Endothelial cell of umbilical vein (primary cell): ENCODE results near the gene CELA2B. TPM values are rescaled to one million over a fixed set of nuclear protein-coding genes. Genes with fewer than 3 reads are reported as not detected.
"Not testable (repeated sequence)": the region's sequence is repeated elsewhere in the genome, so short reads cannot be mapped to it uniquely, and the experiment has no call there.

Experiments used
- BruUV-seq: library from RNA; stranded (reverse); fragments of 400-500 nt; replicated peaks from 2 replicates; lab custom pipeline; 2021; lab: Mats Ljungman, UMichigan
- CTCF ChIA-PET: fragments of 300-600, 350-600 bp; sonication (Branson Sonifier 250); formaldehyde crosslinking; loops from one replicate; lab custom pipeline; 2021; ENCODE audit warnings: antibody characterized with exemption, inconsistent platforms; lab: Charles Lee
- POLR2A ChIA-PET: fragments of 300-600, 350-600 bp; sonication (Branson Sonifier 250); formaldehyde crosslinking; loops from one replicate; lab custom pipeline; 2021; ENCODE audit warnings: antibody characterized with exemption, inconsistent platforms; lab: Charles Lee
- DNase-seq: peaks from one replicate; pipeline ENCODE4 v3.0.0-alpha.2; 2011; ENCODE audit warnings: low read depth, low spot score
- FAIRE-seq: peaks from 2 replicates; lab custom pipeline; 2011; peaks lifted over from hg19 to GRCh38; lab: Jason Lieb, UNC
- H2AFZ ChIP-seq: 2 replicates; pipeline ENCODE4 v1.6.0; 2012; ENCODE audit warnings: low read depth, low read length, control low read depth, inconsistent platforms
- H3K27ac ChIP-seq: 2 replicates; pipeline ENCODE4 v1.5.1; 2011; ENCODE audit warnings: low read depth, mild to moderate bottlenecking, control low read depth, low read length, moderate library complexity; ENCODE audit not compliant: insufficient read depth
- H3K27me3 ChIP-seq, 2 experiments: 2 replicates each; pipeline versions ENCODE4 v1.6.0 to v1.6.1; 2011; ENCODE audit warnings: low read length in 2 of 2, mixed read lengths in 1 of 2; ENCODE audit not compliant: control insufficient read depth in 2 of 2, insufficient read depth in 2 of 2
- H3K36me3 ChIP-seq, 2 experiments: 2 replicates in 1 of 2; 3 replicates in 1 of 2; pipeline ENCODE4 v1.5.1; 2011; ENCODE audit warnings: low read length in 2 of 2, mild to moderate bottlenecking in 1 of 2, moderate library complexity in 1 of 2; ENCODE audit not compliant: control insufficient read depth in 2 of 2, insufficient read depth in 2 of 2; ENCODE audit errors: extremely low read depth in 1 of 2
- H3K4me1 ChIP-seq: 3 replicates; pipeline ENCODE4 v1.5.1; 2011; ENCODE audit warnings: mild to moderate bottlenecking, low read length; ENCODE audit not compliant: control insufficient read depth, insufficient read depth; ENCODE audit errors: extremely low read depth
- H3K4me2 ChIP-seq: 2 replicates; pipeline ENCODE4 v1.6.1; 2011; ENCODE audit warnings: low read length, control low read depth, mixed read lengths; ENCODE audit not compliant: insufficient read depth
- H3K4me3 ChIP-seq, 3 experiments: fragments of 200-600 bp in 1 of 3; sonication (generic), shearing (Covaris generic) in 1 of 3; replicated peaks in 1 of 3; 2 replicates each; pipeline ENCODE4 v1.5.1; 2011 to 2016; ENCODE audit warnings: control low read depth in 3 of 3, low read length in 3 of 3, mild to moderate bottlenecking in 2 of 3, inconsistent platforms in 1 of 3, low read depth in 1 of 3, moderate library complexity in 1 of 3; ENCODE audit not compliant: insufficient read depth in 1 of 3
- H3K79me2 ChIP-seq: 2 replicates; pipeline ENCODE4 v1.6.0; 2012; ENCODE audit warnings: low read length, inconsistent platforms; ENCODE audit not compliant: control insufficient read depth, insufficient read depth
- H3K9ac ChIP-seq: replicated peaks from 2 replicates; pipeline ENCODE3; 2011; ENCODE audit warnings: low read length, control low read depth; ENCODE audit not compliant: insufficient read depth; ENCODE audit errors: extremely low read depth
- H3K9me1 ChIP-seq: replicated peaks from 3 replicates; pipeline ENCODE4 v1.6.0; 2011; ENCODE audit warnings: mild to moderate bottlenecking, low read length; ENCODE audit not compliant: control insufficient read depth, insufficient read depth; ENCODE audit errors: extremely low read depth
- H3K9me3 ChIP-seq: replicated peaks from 2 replicates; pipeline ENCODE4 v1.5.1; 2012; ENCODE audit warnings: low read length, inconsistent platforms; ENCODE audit not compliant: control insufficient read depth, insufficient read depth
- H4K20me1 ChIP-seq: replicated peaks from 2 replicates; pipeline ENCODE3; 2011; ENCODE audit warnings: mild to moderate bottlenecking, low read length; ENCODE audit not compliant: control insufficient read depth, insufficient read depth; ENCODE audit errors: extremely low read depth
- FOS ChIP-seq: IDR thresholded peaks from 2 replicates; pipeline ENCODE4 v1.6.1; 2011; ENCODE audit warnings: mild to moderate bottlenecking, low read length, moderate library complexity, borderline replicate concordance; ENCODE audit not compliant: insufficient read depth
- JUN ChIP-seq: IDR thresholded peaks from 2 replicates; pipeline ENCODE4 v1.6.1; 2011; ENCODE audit warnings: borderline replicate concordance, low read depth; ENCODE audit not compliant: insufficient read length, insufficient read depth
- MYC ChIP-seq: IDR thresholded peaks from one replicate; pipeline ENCODE4 v1.6.1; 2011; ENCODE audit warnings: mild to moderate bottlenecking, low read depth, low read length
- POLR2AphosphoS5 ChIP-seq: IDR thresholded peaks from 2 replicates; pipeline ENCODE4 v1.6.1; 2012; ENCODE audit warnings: low read depth, mild to moderate bottlenecking, control low read depth, low read length, moderate library complexity; ENCODE audit not compliant: insufficient read depth
- dilution Hi-C: fragments of 300-500 bp; cut with MboI; formaldehyde crosslinking; loops from one replicate; pipeline ENCODE4 v1.15.0; 2019; ENCODE audit warnings: low sequenced_read_pairs; ENCODE audit not compliant: extremely low pct_ligation_motif_present
- intact Hi-C: fragments of 100-400 bp; cut with micrococcal nuclease; formaldehyde crosslinking; loops from one replicate; pipeline ENCODE4 v1.10.0; 2022
- polyA plus RNA-seq, 4 experiments: library from polyadenylated mRNA; depleted of rRNA in 3 of 4; stranded (reverse) in 3 of 4; unstranded in 1 of 4; fragments of >200 nt; gene quantifications; 2 replicates each; pipeline versions ENCODE4 v1.2.1 to v1.2.3, GENCODE V29; 2011 to 2012; ENCODE audit warnings: missing spikeins in 1 of 4
- total RNA-seq: library from RNA; stranded (reverse); gene quantifications from 2 replicates; pipeline ENCODE4 v1.2.3, GENCODE V29; 2021
- TF ChIP-seq, protein P1 (sequence below): IDR thresholded peaks from 2 replicates; pipeline ENCODE4 v1.6.1; 2011; ENCODE audit not compliant: insufficient read depth, insufficient read length
- TF ChIP-seq, protein P2 (sequence below), 2 donors: IDR thresholded peaks; 1 replicate in 1 of 2; 2 replicates in 1 of 2; pipeline ENCODE4 v1.5.1; 2011; ENCODE audit warnings: low read length in 2 of 2, mild to moderate bottlenecking in 2 of 2, moderate library complexity in 2 of 2, control low read depth in 1 of 2, inconsistent platforms in 1 of 2, low read depth in 1 of 2; ENCODE audit not compliant: insufficient read depth in 1 of 2; ENCODE audit errors: extremely low read depth in 1 of 2

The CELA2B gene
- total and polyA plus RNA-seq, 2 donors (not counting 3 experiments of a cell fraction or from before 2014, with no cell fraction given) = not detected

GRCh38 chr1:15483971-15484370, 8.1 kb downstream of the CELA2B start:
- intact Hi-C loops = no loop called here
- Histone ChIP-seq H3K27ac (no peak overlapping the region), H2AFZ (no peak overlapping the region), H3K9ac (no peak overlapping the region), H3K36me3 (no peaks in the 10 kb centered on the region), H3K4me2 (no peak overlapping the region), H3K79me2 (no peaks in the 10 kb centered on the region), H3K9me3 (no peaks in the 10 kb centered on the region), H3K9me1 (no peaks in the 10 kb centered on the region), H3K27me3 (no peaks in the 10 kb centered on the region), H4K20me1 (no peaks in the 10 kb centered on the region), H3K4me1 (no peaks in the 10 kb centered on the region), H3K4me3 (no peak overlapping the region)
- TF ChIP-seq, protein P1, sequence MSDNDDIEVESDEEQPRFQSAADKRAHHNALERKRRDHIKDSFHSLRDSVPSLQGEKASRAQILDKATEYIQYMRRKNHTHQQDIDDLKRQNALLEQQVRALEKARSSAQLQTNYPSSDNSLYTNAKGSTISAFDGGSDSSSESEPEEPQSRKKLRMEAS = no peak
- TF ChIP-seq POLR2AphosphoS5 (no peak), JUN (no peak), FOS (no peak), MYC (no peak)
- TF ChIP-seq, protein P2, sequence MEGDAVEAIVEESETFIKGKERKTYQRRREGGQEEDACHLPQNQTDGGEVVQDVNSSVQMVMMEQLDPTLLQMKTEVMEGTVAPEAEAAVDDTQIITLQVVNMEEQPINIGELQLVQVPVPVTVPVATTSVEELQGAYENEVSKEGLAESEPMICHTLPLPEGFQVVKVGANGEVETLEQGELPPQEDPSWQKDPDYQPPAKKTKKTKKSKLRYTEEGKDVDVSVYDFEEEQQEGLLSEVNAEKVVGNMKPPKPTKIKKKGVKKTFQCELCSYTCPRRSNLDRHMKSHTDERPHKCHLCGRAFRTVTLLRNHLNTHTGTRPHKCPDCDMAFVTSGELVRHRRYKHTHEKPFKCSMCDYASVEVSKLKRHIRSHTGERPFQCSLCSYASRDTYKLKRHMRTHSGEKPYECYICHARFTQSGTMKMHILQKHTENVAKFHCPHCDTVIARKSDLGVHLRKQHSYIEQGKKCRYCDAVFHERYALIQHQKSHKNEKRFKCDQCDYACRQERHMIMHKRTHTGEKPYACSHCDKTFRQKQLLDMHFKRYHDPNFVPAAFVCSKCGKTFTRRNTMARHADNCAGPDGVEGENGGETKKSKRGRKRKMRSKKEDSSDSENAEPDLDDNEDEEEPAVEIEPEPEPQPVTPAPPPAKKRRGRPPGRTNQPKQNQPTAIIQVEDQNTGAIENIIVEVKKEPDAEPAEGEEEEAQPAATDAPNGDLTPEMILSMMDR (IDR thresholded peaks at IDR 0.05; ENCODE audit: extremely low read depth in 1 of 2, insufficient read depth in 1 of 2, low read depth in 1 of 2, low read length in 2 of 2) = no peak
- BruUV-seq = no TSS peak
- ChIA-PET CTCF (no interaction called here), POLR2A (no interaction called here)
- FAIRE-seq (no peak), DNase-seq (no peak)
- dilution Hi-C loops = no loop called here

- H3K36me3 ChIP-seq, H3K9ac ChIP-seq, H2AFZ ChIP-seq, H3K27ac ChIP-seq, POLR2A ChIA-PET, FAIRE-seq, CTCF ChIA-PET, intact Hi-C loops, H3K79me2 ChIP-seq, H4K20me1 ChIP-seq, BruUV-seq, H3K4me3 ChIP-seq, DNase-seq, H3K4me2 ChIP-seq, H3K9me3 ChIP-seq, H3K27me3 ChIP-seq, H3K4me1 ChIP-seq, H3K9me1 ChIP-seq, dilution Hi-C loops: not testable (repeated sequence)
Measured at GRCh38 chr1:15484443-15484842, 8.5 kb downstream of the CELA2B start.
